Activated T-cell treated with anti-CD3 and anti-CD28 coated beads for 48 hours (primary cell): ENCODE measurements around the gene MST1.
"Not testable (repeated sequence)": the region's sequence is repeated elsewhere in the genome, so short reads cannot be mapped to it uniquely, and the experiment has no call there.

Experiments used
- DNase-seq: peaks from one replicate; pipeline ENCODE4 v3.0.0-alpha.2; 2020; ENCODE audit warnings: low read depth

MST1 gene

DNA sequence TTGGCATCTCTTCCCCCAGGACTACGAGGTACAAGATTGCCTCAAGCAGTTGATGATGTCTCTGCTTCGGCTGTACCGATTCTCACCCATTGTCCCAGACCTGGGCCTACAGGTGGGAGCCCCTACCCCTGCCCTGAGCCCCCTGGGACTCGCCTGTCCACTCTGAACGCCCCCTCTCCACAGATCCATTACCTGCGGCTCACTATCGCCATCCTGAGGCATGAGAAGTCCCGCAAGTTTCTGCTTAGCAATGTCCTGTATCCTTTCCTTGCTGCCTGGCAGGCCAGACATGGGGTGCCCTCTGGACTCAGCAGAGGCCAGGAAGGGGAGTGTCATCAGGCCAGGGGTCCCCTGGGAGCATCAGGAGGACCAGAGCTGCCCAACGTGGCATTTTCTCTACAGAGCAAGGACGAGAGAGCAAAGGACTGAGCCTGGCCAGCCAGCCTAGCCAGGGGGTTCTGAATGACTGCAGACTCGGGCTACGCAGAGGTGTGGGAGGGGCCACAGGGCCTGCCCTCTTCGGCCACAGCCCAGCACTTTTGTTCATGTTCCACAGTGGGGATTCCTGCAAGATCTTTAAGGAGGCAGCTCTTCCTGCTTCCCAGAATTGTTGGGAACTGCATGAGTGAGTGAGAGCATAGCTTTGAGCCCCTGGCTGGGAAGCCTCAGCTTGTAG lies 11.3 kb upstream of the MST1 start:
- no peak for DNase-seq

GRCh38 chr3:49700014-49700413 lies 10.7 kb upstream of the MST1 start:
- DNase-seq, result no peak

DNA sequence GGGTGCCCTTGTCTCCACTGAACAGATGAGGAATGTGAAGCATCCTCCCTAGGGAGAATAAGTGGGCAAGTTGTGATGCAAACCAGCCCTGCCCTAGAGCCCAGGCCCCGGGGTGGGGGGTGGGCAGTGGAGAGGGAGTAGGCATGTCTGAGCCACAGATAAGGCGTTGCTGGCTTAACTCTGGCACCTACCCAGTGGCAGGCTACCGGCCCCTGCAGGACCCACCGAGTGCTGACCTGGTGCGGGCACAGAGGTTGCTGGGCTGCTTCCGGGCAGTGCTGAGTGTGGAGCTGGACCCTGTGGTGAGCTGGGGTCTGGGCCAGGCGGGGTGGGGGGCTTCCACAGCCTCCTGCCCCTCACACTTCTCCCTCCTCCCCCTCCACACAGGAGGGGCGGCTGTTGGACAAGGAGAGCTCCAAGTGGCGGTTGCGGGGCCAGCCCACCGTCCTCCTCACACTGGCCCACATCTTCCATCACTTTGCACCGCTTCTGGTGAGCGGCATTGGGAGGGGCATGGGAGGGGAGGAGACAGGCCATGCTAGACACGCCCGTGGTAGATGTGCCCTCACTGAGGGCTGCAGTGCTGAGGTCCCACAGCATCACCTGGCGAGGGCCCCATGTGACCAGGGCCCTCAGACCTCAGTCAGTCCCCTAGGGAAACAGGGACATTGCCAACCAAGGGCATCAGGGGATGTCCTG lies 10.2 kb upstream of the MST1 start:
- no peak for DNase-seq

DNA sequence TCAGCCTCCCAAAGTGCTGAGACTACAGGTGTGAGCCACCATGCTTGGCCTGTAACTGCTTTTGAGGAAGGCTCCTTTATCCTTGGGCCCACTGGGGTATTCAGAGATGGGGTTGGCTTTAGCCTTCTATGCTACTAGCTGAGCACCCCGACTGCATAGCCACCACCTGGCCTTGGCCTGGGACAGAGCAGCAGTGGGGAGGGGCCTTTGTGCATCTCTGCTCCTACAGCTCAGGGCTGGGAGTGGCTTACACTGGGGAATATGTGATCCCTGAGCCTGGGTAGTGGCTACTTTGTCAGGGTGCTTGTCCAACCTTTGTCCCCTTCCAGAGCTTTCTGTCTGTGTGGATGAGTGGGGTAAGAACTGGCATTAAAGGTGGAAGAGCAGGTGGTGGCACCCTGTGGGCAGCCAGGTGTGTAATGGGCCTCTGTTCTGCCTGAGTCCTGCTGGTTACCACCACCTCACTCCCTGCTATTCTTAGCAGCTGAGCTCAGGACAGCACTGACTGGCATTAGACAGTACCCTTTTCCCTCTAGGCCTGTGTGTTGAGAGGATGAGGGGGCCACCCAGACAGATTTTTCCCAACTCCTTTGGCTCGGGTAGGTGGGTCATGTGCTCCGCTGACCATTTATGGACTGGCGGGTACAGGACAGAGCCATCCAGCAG lies 6.2 kb upstream of the MST1 start:
- not testable (repeated sequence) for DNase-seq

DNA sequence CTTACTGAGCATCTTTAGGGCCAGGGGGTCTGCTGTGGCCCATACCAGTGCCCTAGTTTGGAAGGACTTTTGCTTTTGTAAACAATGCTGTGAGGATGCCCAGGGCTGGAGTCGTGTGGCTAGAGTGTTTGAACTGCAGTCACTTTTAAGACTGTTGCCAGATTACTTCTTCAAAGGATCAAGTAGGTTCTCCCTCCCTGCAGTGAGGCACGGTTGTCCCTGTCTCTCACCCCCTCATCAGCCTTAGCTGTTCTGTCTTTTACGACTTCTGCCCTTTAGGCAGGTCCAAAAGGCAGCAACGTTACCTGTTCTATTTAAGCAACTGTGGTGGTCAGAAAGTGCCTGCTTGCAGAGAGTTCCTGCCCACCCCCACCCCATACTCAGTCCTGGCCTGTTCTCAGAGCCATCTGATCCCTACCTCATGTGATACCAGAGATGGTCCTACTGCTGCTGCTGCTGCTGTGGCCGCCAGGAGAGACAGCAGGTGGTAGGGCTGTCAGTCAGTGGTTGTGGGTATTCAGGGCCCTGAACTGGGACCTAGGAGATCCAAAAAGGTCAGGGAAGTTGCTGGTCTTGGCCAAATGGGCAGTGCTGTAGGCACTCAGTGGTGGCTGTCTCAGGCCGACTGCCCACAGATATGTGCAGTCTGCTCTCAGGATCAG lies 5.3 kb upstream of the MST1 start:
- DNase-seq, result not testable (repeated sequence)

GRCh38 chr3:49691481-49691880 lies 2.2 kb upstream of the MST1 start:
- not testable (repeated sequence) for DNase-seq

- DNase-seq, result not testable (repeated sequence)
These were observed 1.6 kb upstream of the MST1 start for GRCh38 chr3:49690856-49691255.

DNA sequence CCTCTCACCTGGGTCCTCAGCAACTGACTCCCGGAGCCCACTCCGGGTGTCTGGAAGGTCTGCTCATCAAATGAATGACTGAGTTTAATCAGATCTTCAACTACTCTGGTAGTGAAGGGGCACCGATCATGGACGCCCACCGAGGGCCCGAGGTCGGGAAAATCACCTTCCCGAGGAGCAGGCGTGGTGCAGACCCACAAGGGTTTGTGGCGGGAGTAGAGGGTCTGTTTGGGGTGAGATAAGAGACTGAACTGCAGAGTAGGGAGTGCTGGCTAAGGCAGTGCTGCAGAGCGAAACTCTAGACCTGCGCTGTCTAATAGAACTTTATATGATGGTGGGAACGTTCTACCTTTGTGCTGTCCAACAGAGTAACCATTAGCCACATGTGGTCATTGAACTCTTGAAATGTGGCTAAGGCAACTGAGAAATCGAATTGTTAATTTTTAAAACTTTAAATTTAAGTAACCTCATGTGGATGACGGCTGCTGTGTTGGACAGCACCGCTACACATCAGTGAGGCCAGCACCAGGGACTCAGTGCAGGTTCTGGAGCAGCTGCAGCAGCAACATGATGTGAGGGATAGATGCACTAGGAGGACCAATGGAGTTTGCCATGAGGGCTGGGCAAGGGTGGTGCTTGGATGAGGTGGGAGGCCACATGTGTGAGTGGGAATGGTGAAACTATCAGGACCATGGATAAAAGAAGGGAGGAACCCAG lies 792 bp upstream of the MST1 start:
- DNase-seq, result not testable (repeated sequence)

DNA sequence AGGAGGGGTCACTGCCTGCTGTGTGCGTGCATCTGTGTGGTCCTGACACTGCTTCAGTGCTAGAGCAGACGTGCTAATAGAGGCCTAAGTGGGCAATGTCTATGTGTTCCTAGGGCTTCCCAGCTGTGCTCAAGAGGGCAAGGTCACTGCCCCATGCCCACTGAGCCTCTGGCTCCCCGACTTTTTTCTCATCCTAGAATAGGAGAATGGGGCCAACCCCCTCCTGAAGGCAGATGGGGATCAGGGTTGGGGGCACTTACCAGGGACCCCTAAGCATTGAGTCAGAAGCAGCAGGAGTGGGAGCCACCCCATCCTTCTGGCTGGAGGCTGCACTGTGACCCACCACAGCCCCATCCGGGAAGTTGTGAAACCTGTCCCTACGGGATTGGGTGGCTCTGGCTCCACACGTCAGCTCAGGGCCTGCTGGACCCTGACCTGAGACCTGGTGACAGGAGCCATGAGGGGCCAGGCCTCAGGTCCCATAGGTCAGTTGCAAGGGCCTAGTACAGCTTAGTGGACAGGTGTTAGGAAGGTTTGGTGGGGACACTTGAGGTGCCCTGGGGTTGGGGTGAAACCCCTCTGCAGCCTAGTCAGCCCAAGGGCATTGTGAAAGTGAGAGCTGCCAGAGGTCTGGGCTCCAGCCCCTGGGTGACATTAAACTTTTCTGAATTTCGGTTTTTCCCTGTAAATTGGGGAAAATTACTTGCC lies 782 bp downstream of the MST1 start:
- DNase-seq, result not testable (repeated sequence)

DNA sequence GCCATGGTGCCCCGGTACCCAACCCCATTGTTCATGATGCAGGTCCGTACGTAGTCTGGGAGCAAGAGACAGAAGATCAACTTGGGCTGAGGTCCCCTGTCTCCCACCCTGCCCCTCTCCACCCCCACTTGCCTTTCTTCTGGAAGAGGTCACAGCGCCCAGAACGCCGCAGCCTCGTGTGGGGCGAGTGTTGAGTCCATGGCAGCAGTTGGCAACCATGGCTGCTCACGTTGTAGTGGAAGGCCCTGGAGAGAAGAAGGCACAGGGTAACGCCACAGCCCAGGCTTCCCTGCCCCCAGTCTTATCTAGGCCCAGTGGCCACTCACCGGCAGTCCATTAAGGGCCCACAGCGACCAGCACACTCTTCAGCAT lies 1.9 kb downstream of the MST1 start:
- DNase-seq, result not testable (repeated sequence)

GRCh38 chr3:49686769-49687423 lies 2.4 kb downstream of the MST1 start:
- DNase-seq, result peak; percentile 49

GRCh38 chr3:49686346-49686745 lies 2.9 kb downstream of the MST1 start:
- DNase-seq, result not testable (repeated sequence)

- DNase-seq, result not testable (repeated sequence)
These were observed 3.4 kb downstream of the MST1 start for GRCh38 chr3:49685846-49686245.

DNA sequence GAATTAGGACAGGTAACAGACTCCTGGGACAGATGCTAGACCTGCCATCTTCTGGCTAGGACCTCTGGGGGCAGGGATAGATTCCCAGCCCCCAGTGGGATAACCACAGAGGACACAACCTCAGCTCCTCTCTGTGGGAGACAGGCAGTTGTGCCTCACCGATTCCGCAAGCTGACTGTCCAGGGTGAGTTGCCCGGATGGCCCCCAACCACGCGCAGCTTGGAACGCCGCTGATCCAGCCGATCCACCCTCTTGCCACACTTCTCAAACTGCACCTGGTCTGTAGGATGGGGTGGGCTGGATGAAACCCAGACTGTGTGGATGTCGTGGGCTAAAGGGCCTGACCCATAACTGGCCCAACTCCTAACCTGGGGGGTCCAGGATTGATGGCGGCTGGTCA lies 4.2 kb downstream of the MST1 start:
- not testable (repeated sequence) for DNase-seq

DNA sequence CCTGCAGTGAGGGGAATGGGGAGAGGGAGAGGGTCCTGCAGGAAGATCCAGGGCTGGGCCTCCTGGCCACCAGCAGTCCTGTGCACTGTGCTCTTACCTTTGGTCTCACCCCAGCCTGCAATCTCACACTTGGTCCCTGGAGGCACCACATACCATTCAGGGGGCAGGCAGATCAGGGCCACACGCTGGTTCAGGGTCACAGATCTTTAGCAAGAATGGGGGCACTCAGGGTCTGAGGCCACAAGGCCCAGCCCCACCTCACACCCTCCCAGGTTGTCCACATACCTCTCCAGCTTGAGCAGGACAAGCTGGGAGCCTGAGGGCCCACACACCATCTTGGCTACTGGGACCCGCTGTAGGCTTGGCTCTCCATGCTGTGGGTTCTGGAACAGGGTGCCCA lies 4.8 kb downstream of the MST1 start:
- not testable (repeated sequence) for DNase-seq

DNA sequence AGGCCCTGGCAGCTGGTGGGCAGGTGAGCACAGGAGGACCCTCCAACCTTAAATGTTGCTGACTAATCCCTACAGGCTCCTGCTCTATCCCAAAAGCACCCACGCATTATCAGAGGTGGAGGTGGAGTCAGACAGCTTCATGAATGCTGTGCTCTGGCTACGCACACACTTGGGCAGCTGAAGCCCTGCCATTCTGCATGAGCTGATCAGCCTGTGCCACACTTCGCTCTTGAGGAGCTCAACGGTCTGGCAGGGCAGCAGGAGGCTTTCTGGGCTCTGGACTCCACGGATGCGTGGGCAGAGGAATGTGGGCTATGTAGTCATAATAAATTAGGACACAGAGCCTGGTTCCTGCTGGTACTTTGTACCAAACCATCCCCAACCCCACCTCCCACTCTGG lies 6.1 kb downstream of the MST1 start:
- no peak for DNase-seq

DNA sequence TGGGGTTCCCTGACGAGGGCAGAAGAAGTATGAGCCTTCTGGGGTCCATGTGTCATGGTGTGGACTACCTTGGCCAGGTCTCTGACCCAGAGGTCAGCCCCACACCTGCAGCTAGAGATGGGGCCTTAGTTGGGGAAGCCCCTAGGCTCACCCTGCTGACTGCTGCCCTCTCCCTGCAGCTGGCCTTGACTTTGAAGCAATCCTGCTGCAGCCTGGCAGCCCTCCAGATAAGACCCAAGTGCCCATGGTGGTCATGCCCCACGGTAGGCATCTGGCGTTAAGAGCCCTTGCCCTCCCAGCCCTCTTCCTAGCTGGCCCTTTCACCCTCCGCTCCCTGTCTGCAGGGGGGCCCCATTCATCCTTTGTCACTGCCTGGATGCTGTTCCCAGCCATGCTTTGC lies 7.7 kb downstream of the MST1 start:
- no peak for DNase-seq

DNA sequence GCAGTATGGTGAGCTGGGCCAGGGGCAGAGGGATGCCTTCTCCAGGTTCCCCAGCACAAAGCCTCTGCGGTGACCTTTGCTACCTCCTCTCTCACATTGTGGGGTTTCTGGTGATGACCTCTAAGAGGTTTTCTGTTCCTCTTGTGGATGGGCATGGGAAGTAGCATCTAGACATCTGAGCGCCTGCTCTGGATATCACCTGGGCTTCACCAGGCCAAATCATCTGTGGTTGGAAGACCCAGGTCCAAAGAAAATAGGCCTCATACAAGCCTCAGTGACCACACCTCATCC lies 8.1 kb downstream of the MST1 start:
- DNase-seq, result no peak

DNA sequence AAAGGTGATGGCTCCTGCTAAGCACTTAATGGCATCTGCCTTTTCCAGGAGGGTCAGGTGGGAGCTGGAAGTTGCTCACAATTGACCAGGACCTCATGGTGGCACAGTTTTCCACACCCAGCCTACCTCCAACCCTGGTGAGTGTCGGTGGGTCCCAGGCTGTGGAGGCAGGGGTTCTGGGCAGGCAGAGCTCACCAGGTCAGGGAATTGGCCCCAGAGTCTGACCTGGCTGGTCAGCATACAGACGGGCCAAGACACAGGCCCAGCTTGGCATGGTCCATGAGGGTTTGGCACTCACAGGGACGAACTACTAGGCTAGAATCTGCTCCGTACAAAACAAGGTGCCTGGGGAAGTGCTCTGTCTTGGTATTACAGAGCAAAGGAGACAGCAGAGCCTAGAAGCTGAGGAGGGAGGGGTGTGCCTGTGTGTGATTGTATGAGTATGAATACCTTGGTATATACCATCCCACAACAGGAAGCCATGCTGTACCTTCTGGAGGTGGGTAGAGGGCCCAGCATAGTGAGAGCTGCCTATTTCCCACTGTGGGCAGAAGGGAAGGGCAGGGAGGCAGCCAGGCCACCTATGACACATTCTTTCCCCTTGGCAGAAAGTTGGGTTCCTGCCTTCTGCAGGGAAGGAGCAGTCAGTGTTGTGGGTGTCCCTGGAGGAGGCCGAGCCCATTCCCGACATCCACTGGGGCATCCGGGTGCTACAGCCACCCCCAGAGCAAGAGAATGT lies 8.6 kb downstream of the MST1 start:
- DNase-seq, result no peak

GRCh38 chr3:49675912-49676311 lies 13.4 kb downstream of the MST1 start:
- DNase-seq, result no peak
